ENCODE data around the gene LIN52.

GRCh38 chr14:74064883-74065282 is 19.9 kb upstream of the LIN52 start:
- TF ChIP-seq CTCF (IDR thresholded peaks at IDR 0.05 in 8 of 11, conservative IDR thresholded peaks at IDR 0.05 in 3 of 11), result no peak
- no peak for TF ChIP-seq POLR2AphosphoS5 (IDR thresholded peaks at IDR 0.05)

Measured in spleen (tissue), 7 donors.